B cell (primary cell): ENCODE measurements around the gene GRAMD2B. TPM values are rescaled to one million over a fixed set of nuclear protein-coding genes. Genes with fewer than 3 reads are reported as not detected.
"Not testable (repeated sequence)": the region's sequence is repeated elsewhere in the genome, so short reads cannot be mapped to it uniquely, and the experiment has no call there.

ENCODE experiments used
- ATAC-seq: fragments of 200-7000 bp; cut with Tn5 transposase; one replicate; pipeline ENCODE4 v1.10.0; 2021; ENCODE audit warnings: low read depth, mild to moderate bottlenecking, moderate number of reproducible peaks, moderate library complexity
- CTCF ChIA-PET: fragments of 350-600 bp; sonication (Branson Sonifier 250); formaldehyde crosslinking; loops from one replicate; lab custom pipeline; 2021; ENCODE audit warnings: antibody characterized with exemption, inconsistent platforms; lab: Charles Lee
- POLR2A ChIA-PET: fragments of 350-600 bp; sonication (Branson Sonifier 250); formaldehyde crosslinking; loops from one replicate; lab custom pipeline; 2021; ENCODE audit warnings: antibody characterized with exemption; lab: Charles Lee
- DNase-seq: peaks from one replicate; pipeline ENCODE4 v3.0.0; 2013
- H2AFZ ChIP-seq: 2 replicates; pipeline ENCODE4 v1.6.1; 2012; ENCODE audit warnings: mild to moderate bottlenecking, low read depth, low read length; ENCODE audit not compliant: insufficient read depth, poor library complexity, severe bottlenecking
- H3K27ac ChIP-seq, 2 donors: 1 replicate in 1 of 2; 2 replicates in 1 of 2; pipeline ENCODE4 v1.5.1; 2012 to 2013; ENCODE audit warnings: low read length in 2 of 2, mild to moderate bottlenecking in 2 of 2, moderate library complexity in 1 of 2
- H3K27me3 ChIP-seq, 4 experiments: fragments of 200-600 bp in 1 of 4; sonication (generic) in 1 of 4; replicated peaks in 1 of 4; 1 replicate in 2 of 4; 2 replicates in 2 of 4; pipeline versions ENCODE4 v1.6.1 to v1.7.0; 2013 to 2016; ENCODE audit warnings: low read length in 3 of 4, mild to moderate bottlenecking in 2 of 4, mixed read lengths in 1 of 4, moderate library complexity in 1 of 4; ENCODE audit not compliant: insufficient read depth in 4 of 4, control insufficient read depth in 3 of 4; ENCODE audit errors: control extremely low read depth in 1 of 4
- H3K36me3 ChIP-seq, 2 experiments: replicated peaks in 1 of 2; 1 replicate in 1 of 2; 2 replicates in 1 of 2; pipeline versions ENCODE4 v1.6.1 to v1.7.1; 2013; ENCODE audit warnings: low read length in 1 of 2; ENCODE audit not compliant: insufficient read depth in 2 of 2, control insufficient read depth in 1 of 2; ENCODE audit errors: control extremely low read depth in 1 of 2, extremely low read depth in 1 of 2
- H3K4me1 ChIP-seq, 2 donors: fragments of 200-600 bp in 1 of 2; sonication (generic) in 1 of 2; 1 replicate in 1 of 2; 2 replicates in 1 of 2; pipeline versions ENCODE4 v1.5.1 to v1.6.1; 2013 to 2017; ENCODE audit warnings: low read length in 2 of 2; ENCODE audit not compliant: control insufficient read depth in 2 of 2, insufficient read depth in 2 of 2
- H3K4me2 ChIP-seq: replicated peaks from 2 replicates; pipeline ENCODE3; 2012; ENCODE audit warnings: mild to moderate bottlenecking, low read depth, low read length; ENCODE audit not compliant: poor library complexity, severe bottlenecking
- H3K4me3 ChIP-seq, 5 experiments: fragments of 200-600 bp in 1 of 5; sonication (generic) in 1 of 5; 1 replicate in 3 of 5; 2 replicates in 2 of 5; pipeline versions ENCODE4 v1.5.1 to v1.7.0; 2011 to 2016; ENCODE audit warnings: low read length in 4 of 5, mild to moderate bottlenecking in 4 of 5, low read depth in 2 of 5, control low read depth in 1 of 5, moderate library complexity in 1 of 5; ENCODE audit not compliant: insufficient read depth in 1 of 5; ENCODE audit errors: control extremely low read depth in 1 of 5, extremely low read depth in 1 of 5
- H3K79me2 ChIP-seq: fragments of 200-600 bp; sonication (generic); one replicate; pipeline ENCODE4 v1.6.0; 2016; ENCODE audit warnings: low read length; ENCODE audit not compliant: control insufficient read depth, insufficient read depth
- H3K9ac ChIP-seq: fragments of 200-600 bp; sonication (generic); 2 replicates; pipeline ENCODE4 v1.6.1; 2017; ENCODE audit warnings: mild to moderate bottlenecking, low read length, moderate library complexity
- H3K9me3 ChIP-seq, 3 donors: one replicate each; pipeline versions ENCODE4 v1.6.1 to v1.7.1; 2013; ENCODE audit warnings: low read length in 2 of 3; ENCODE audit not compliant: control insufficient read depth in 2 of 3, insufficient read depth in 1 of 3; ENCODE audit errors: control extremely low read depth in 1 of 3
- H4K20me1 ChIP-seq: 2 replicates; pipeline ENCODE4 v1.6.0; 2012; ENCODE audit warnings: mild to moderate bottlenecking, low read length; ENCODE audit not compliant: insufficient read depth, control insufficient read depth, poor library complexity, severe bottlenecking
- H3K27ac Mint-ChIP-seq: one replicate; pipeline ENCODE4 v1.8.0; 2021; ENCODE audit warnings: mixed read lengths
- H3K27me3 Mint-ChIP-seq: one replicate; pipeline ENCODE4 v1.8.0; 2021; ENCODE audit warnings: mixed read lengths
- H3K4me1 Mint-ChIP-seq: one replicate; pipeline ENCODE4 v1.8.0; 2021; ENCODE audit warnings: mixed read lengths
- H3K4me3 Mint-ChIP-seq: one replicate; pipeline ENCODE4 v1.8.0; 2021; ENCODE audit warnings: mixed read lengths
- H3K9me3 Mint-ChIP-seq: one replicate; pipeline ENCODE4 v1.8.0; 2022; ENCODE audit warnings: mixed read lengths; ENCODE audit not compliant: insufficient read depth
- CTCF ChIP-seq: fragments of 200-600 bp; IDR thresholded peaks from one replicate; pipeline ENCODE4 v1.8.0; 2022; ENCODE audit warnings: antibody characterized with exemption, mild to moderate bottlenecking
- EZH2 ChIP-seq: IDR thresholded peaks from 2 replicates; pipeline ENCODE4 v1.6.1; 2012; ENCODE audit warnings: borderline replicate concordance, low read depth, mild to moderate bottlenecking, moderate library complexity, low read length; ENCODE audit not compliant: insufficient read depth, poor library complexity, severe bottlenecking
- WGBS: methylation state at CpG from one replicate; pipeline ENCODE4 v1.1.5; 2013; ENCODE audit warnings: missing lambda C conversion rate; ENCODE audit not compliant: insufficient coverage; 5-methylcytosine and 5-hydroxymethylcytosine counted together
- intact Hi-C: fragments of 100-400 bp; cut with micrococcal nuclease; formaldehyde crosslinking; loops from one replicate; pipeline ENCODE4 v1.10.0; 2022
- polyA plus RNA-seq: library from polyadenylated mRNA; depleted of rRNA; stranded (reverse); fragments of >200 nt; gene quantifications from 2 replicates; pipeline ENCODE4 v1.2.3, GENCODE V29; 2012
- total RNA-seq, 2 donors: library from RNA; stranded (reverse); fragments of 120-200 nt in 1 of 2; gene quantifications; 1 replicate in 1 of 2; 2 replicates in 1 of 2; pipeline versions ENCODE4 v1.2.3 to v1.2.4, GENCODE V29; 2013 to 2022

Gene GRAMD2B
- total and polyA plus RNA-seq, 2 donors (not counting 1 experiment from before 2014, with no cell fraction given), result 0.86 to 3.6 TPM

- H3K4me1 ChIP-seq, result no peaks in the 10 kb centered on the region
- H3K79me2 ChIP-seq, result no peaks in the 10 kb centered on the region
- H3K4me3 ChIP-seq, result no peak overlapping the region
- no peak overlapping the region for H3K9ac ChIP-seq
- DNase-seq (no peak), ATAC-seq (no peak)
- no peaks in the 10 kb centered on the region for H3K9me3 Mint-ChIP-seq
- intact Hi-C loops, result no loop called here
- WGBS, result no CpG with 5 or more reads among the region's 3 CpGs
- H3K27me3 Mint-ChIP-seq, result no peaks in the 10 kb centered on the region
- no peak overlapping the region for H3K27ac Mint-ChIP-seq
- CTCF ChIA-PET, result no interaction called here
- H3K27me3 ChIP-seq, result no peaks in the 10 kb centered on the region
- H3K9me3 ChIP-seq, result no peaks in the 10 kb centered on the region
- H3K27ac ChIP-seq, result no peak overlapping the region
- no peaks in the 10 kb centered on the region for H4K20me1 ChIP-seq
- H3K4me3 Mint-ChIP-seq, result no peak overlapping the region
- H3K4me2 ChIP-seq, result no peak overlapping the region
- no peaks in the 10 kb centered on the region for H3K4me1 Mint-ChIP-seq
- TF ChIP-seq EZH2, result no peak
- TF ChIP-seq CTCF, result no peak
- no peak overlapping the region for H2AFZ ChIP-seq
- peaks cover 0 to 2% of the 10 kb centered on the region in 2 experiments for H3K36me3 ChIP-seq
- POLR2A ChIA-PET, result no interaction called here
Observed at GRCh38 chr5:126438868-126439267, 15.7 kb downstream of the GRAMD2B start.

- H3K27me3 Mint-ChIP-seq, DNase-seq, H3K4me1 Mint-ChIP-seq, ATAC-seq, H3K4me3 Mint-ChIP-seq, H3K36me3 ChIP-seq, H3K9me3 ChIP-seq, H3K4me3 ChIP-seq, H3K9ac ChIP-seq, H3K27ac ChIP-seq, H3K9me3 Mint-ChIP-seq, H3K79me2 ChIP-seq, H3K27me3 ChIP-seq, H2AFZ ChIP-seq, CTCF ChIA-PET, POLR2A ChIA-PET, H3K27ac Mint-ChIP-seq, H3K4me1 ChIP-seq, H3K4me2 ChIP-seq, intact Hi-C loops, H4K20me1 ChIP-seq: not testable (repeated sequence)
- whole genome bisulfite sequencing, result no CpG with 5 or more reads among the region's 6 CpGs
Observed at GRCh38 chr5:126439724-126440123, 16.5 kb downstream of the GRAMD2B start.
